HEK293T (cell line): ENCODE data around the gene USP3.

Experiments used
- CTCF ChIA-PET: fragments of 350-600 bp; formaldehyde crosslinking; extraction: SDS; loops from one replicate; lab custom pipeline; 2021; ENCODE audit warnings: antibody characterized with exemption, inconsistent platforms; lab: Yijun Ruan, JAX
- POLR2A ChIA-PET: fragments of 350-600 bp; formaldehyde crosslinking; extraction: SDS; loops from one replicate; lab custom pipeline; 2020; ENCODE audit warnings: antibody characterized with exemption, inconsistent platforms; lab: Yijun Ruan, JAX
- DNase-seq: peaks from one replicate; pipeline ENCODE4 v3.0.0; 2012; ENCODE audit warnings: mixed read lengths; ENCODE audit errors: extremely low spot score
- ARNT ChIP-seq: fragments of 450-650 bp; IDR thresholded peaks from 2 replicates; pipeline ENCODE4 v1.6.1; 2017; ENCODE audit warnings: mild to moderate bottlenecking
- BHLHE40 ChIP-seq: fragments of 450-650 bp; IDR thresholded peaks from 2 replicates; pipeline ENCODE4 v1.6.1; 2016; ENCODE audit warnings: mild to moderate bottlenecking, moderate library complexity, borderline replicate concordance
- CTBP1 ChIP-seq: fragments of 450-650 bp; IDR thresholded peaks from 2 replicates; pipeline ENCODE4 v1.6.1; 2016; ENCODE audit warnings: borderline replicate concordance
- ELF4 ChIP-seq: fragments of 450-650 bp; IDR thresholded peaks from 2 replicates; pipeline ENCODE4 v1.6.1; 2017; ENCODE audit warnings: antibody characterized with exemption
- FOXA1 ChIP-seq: fragments of 450-650 bp; IDR thresholded peaks from 2 replicates; pipeline ENCODE4 v1.6.1; 2016; ENCODE audit warnings: mild to moderate bottlenecking
- FOXK2 ChIP-seq: fragments of 450-650 bp; IDR thresholded peaks from 2 replicates; pipeline ENCODE4 v1.6.1; 2016; ENCODE audit warnings: mild to moderate bottlenecking
- FOXM1 ChIP-seq: fragments of 450-650 bp; IDR thresholded peaks from 2 replicates; pipeline ENCODE4 v1.6.1; 2017; ENCODE audit warnings: mild to moderate bottlenecking, borderline replicate concordance
- HDGF ChIP-seq: fragments of 450-650 bp; IDR thresholded peaks from 2 replicates; pipeline ENCODE4 v1.6.1; 2017; ENCODE audit warnings: antibody characterized with exemption, borderline replicate concordance
- L3MBTL2 ChIP-seq: fragments of 450-650 bp; conservative IDR thresholded peaks from 2 replicates; pipeline ENCODE4 v1.6.1; 2016; ENCODE audit warnings: mild to moderate bottlenecking
- LEF1 ChIP-seq: fragments of 450-650 bp; IDR thresholded peaks from 2 replicates; pipeline ENCODE4 v1.6.1; 2017; ENCODE audit warnings: mild to moderate bottlenecking, borderline replicate concordance
- NFRKB ChIP-seq: fragments of 450-650 bp; IDR thresholded peaks from 2 replicates; pipeline ENCODE4 v1.6.1; 2016; ENCODE audit warnings: mild to moderate bottlenecking, moderate library complexity
- SP1 ChIP-seq: fragments of 450-650 bp; IDR thresholded peaks from 2 replicates; pipeline ENCODE4 v1.6.1; 2017
- SUZ12 ChIP-seq: fragments of 450-650 bp; IDR thresholded peaks from 2 replicates; pipeline ENCODE4 v1.6.1; 2016; ENCODE audit warnings: mild to moderate bottlenecking
- TARDBP ChIP-seq: fragments of 450-650 bp; IDR thresholded peaks from 2 replicates; pipeline ENCODE4 v1.6.1; 2016
- ZNF384 ChIP-seq: fragments of 450-650 bp; IDR thresholded peaks from 2 replicates; pipeline ENCODE4 v1.6.1; 2016
- TF ChIP-seq, protein P1 (sequence below): fragments of 450-650 bp; IDR thresholded peaks from 2 replicates; pipeline ENCODE4 v1.6.1; 2016

The USP3 gene

GRCh38 chr15:63576441-63576840 is 72.0 kb downstream of the USP3 start:
- ChIA-PET POLR2A (no interaction called here), CTCF (no interaction called here)
- DNase-seq: no peak
- TF ChIP-seq TARDBP: no peak
- TF ChIP-seq FOXK2: no peak
- TF ChIP-seq ELF4: no peak
- no peak for TF ChIP-seq FOXA1
- TF ChIP-seq LEF1: no peak
- TF ChIP-seq BHLHE40: no peak
- TF ChIP-seq HDGF: no peak
- no peak for TF ChIP-seq NFRKB
- TF ChIP-seq ZNF384: no peak
- TF ChIP-seq L3MBTL2: no peak
- TF ChIP-seq CTBP1: no peak
- TF ChIP-seq, protein P1, sequence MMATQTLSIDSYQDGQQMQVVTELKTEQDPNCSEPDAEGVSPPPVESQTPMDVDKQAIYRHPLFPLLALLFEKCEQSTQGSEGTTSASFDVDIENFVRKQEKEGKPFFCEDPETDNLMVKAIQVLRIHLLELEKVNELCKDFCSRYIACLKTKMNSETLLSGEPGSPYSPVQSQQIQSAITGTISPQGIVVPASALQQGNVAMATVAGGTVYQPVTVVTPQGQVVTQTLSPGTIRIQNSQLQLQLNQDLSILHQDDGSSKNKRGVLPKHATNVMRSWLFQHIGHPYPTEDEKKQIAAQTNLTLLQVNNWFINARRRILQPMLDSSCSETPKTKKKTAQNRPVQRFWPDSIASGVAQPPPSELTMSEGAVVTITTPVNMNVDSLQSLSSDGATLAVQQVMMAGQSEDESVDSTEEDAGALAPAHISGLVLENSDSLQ: no peak
- TF ChIP-seq FOXM1: no peak
- no peak for TF ChIP-seq SP1
- TF ChIP-seq SUZ12: no peak
- no peak for TF ChIP-seq ARNT

GRCh38 chr15:63582179-63582578 is 77.8 kb downstream of the USP3 start:
- no peak for DNase-seq
- CTCF ChIA-PET: no interaction called here
- POLR2A ChIA-PET: no interaction called here
- TF ChIP-seq TARDBP (no peak), FOXK2 (no peak), CTBP1 (no peak), SUZ12 (no peak), SP1 (no peak), NFRKB (no peak), ZNF384 (no peak), ELF4 (no peak)
- TF ChIP-seq, protein P1: no peak

- ChIA-PET CTCF (interaction anchor here (0.6 kb wide), 1 partner anchor 15 kb away, joined by 3 read pairs; no protein-coding TSS in a partner anchor), POLR2A (no interaction called here)
- DNase-seq: no peak
- TF ChIP-seq CTBP1 (no peak), FOXM1 (no peak), ARNT (no peak), SP1 (no peak), NFRKB (no peak), ZNF384 (no peak), FOXA1 (no peak), FOXK2 (no peak), ELF4 (no peak), L3MBTL2 (no peak), SUZ12 (no peak), HDGF (no peak)
- TF ChIP-seq, protein P1: no peak
Measured at GRCh38 chr15:63582718-63583426, 78.5 kb downstream of the USP3 start.

DNA sequence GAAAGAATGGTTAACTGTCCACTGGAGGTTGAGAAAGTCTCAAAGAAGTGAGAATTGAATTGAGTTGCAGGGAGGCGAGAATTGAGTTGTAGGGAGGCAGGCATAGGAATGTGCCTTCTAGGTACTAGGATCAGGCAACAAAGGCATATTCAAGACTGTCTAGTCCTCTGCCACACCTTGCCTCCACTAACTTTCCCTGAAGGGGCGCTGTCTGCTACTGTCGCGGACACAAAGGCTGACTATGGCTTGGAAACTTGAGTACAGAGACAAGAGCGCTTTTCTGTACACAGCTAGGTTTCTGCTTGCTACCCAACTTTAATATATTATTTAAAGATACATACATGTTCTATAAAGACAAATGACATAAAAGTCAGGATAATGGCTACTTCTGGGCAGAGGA is 82.4 kb downstream of the USP3 start:
- DNase-seq: no peak
- no peak for TF ChIP-seq CTBP1
- TF ChIP-seq FOXK2: no peak
- no peak for TF ChIP-seq FOXM1
- no peak for TF ChIP-seq L3MBTL2
- no peak for TF ChIP-seq SUZ12
- TF ChIP-seq LEF1: no peak
- no peak for TF ChIP-seq NFRKB
- TF ChIP-seq HDGF: no peak
- no peak for TF ChIP-seq BHLHE40
- TF ChIP-seq SP1: no peak
- no peak for TF ChIP-seq ARNT
- no peak for TF ChIP-seq TARDBP
- TF ChIP-seq, protein P1: no peak
- TF ChIP-seq FOXA1: no peak
- TF ChIP-seq ZNF384: no peak
- TF ChIP-seq ELF4: no peak
- CTCF ChIA-PET: interaction anchor here (0.7 kb wide), 1 partner anchor 511 kb away, joined by 3 read pairs; no protein-coding TSS in a partner anchor
- POLR2A ChIA-PET: no interaction called here

- TF ChIP-seq FOXA1 (no peak), SP1 (no peak), HDGF (no peak)
- DNase-seq: no peak
- ChIA-PET POLR2A (no interaction called here), CTCF (no interaction called here)
Measured at GRCh38 chr15:63587527-63587926, 83.1 kb downstream of the USP3 start.

- no peak for DNase-seq
- POLR2A ChIA-PET: no interaction called here
- CTCF ChIA-PET: no interaction called here
- TF ChIP-seq HDGF (no peak), SUZ12 (no peak), ELF4 (no peak)
Measured at GRCh38 chr15:63588826-63589225, 84.4 kb downstream of the USP3 start.
